Measurements from ENCODE around the gene RAB11FIP5. TPM values are rescaled to one million over a fixed set of nuclear protein-coding genes. Genes with fewer than 3 reads are reported as not detected.

RAB11FIP5 gene
- total RNA-seq, 1 donor from 2014 or later = 3.5 TPM

GRCh38 chr2:73078457-73079411 is 34.0 kb downstream of the RAB11FIP5 start:
- H3K9me3 Mint-ChIP-seq = no peaks in the 10 kb centered on the region
- intact Hi-C loops (cut with micrococcal nuclease) = no loop called here
- no peaks in the 10 kb centered on the region for H3K36me3 Mint-ChIP-seq (ENCODE audit: low read depth)
- ChIA-PET POLR2A (no interaction called here), CTCF (no interaction called here)
- no peak overlapping the region for H3K27ac Mint-ChIP-seq
- no peak for ATAC-seq (ENCODE audit: low read depth)
- no peak overlapping the region for H3K4me3 Mint-ChIP-seq
- no peaks in the 10 kb centered on the region for H3K4me1 Mint-ChIP-seq
- no peak for TF ChIP-seq CTCF (IDR thresholded peaks at IDR 0.05)
- peaks cover 3% of the 10 kb centered on the region for H3K27me3 Mint-ChIP-seq
- no peak for DNase-seq

- Mint-ChIP-seq H3K4me3 (no peak overlapping the region), H3K4me1 (no peaks in the 10 kb centered on the region), H3K27me3 (no peaks in the 10 kb centered on the region), H3K27ac (no peak overlapping the region), H3K9me3 (no peaks in the 10 kb centered on the region), H3K36me3 (ENCODE audit: low read depth) (no peaks in the 10 kb centered on the region)
- ChIA-PET CTCF (no interaction called here), POLR2A (no interaction called here)
- ATAC-seq (ENCODE audit: low read depth) = no peak
- intact Hi-C loops (cut with micrococcal nuclease) = no loop called here
- no peak for DNase-seq
- no peak for TF ChIP-seq CTCF (IDR thresholded peaks at IDR 0.05)
Measured at GRCh38 chr2:73077424-73077795, 35.3 kb downstream of the RAB11FIP5 start.

GRCh38 chr2:73076701-73077423 is 35.9 kb downstream of the RAB11FIP5 start:
- Mint-ChIP-seq H3K9me3 (no peaks in the 10 kb centered on the region), H3K4me1 (peaks cover 5% of the 10 kb centered on the region), H3K36me3 (ENCODE audit: low read depth) (no peaks in the 10 kb centered on the region), H3K4me3 (no peak overlapping the region), H3K27ac (no peak overlapping the region), H3K27me3 (no peaks in the 10 kb centered on the region)
- TF ChIP-seq CTCF (IDR thresholded peaks at IDR 0.05) = no peak
- intact Hi-C loops (cut with micrococcal nuclease) = no loop called here
- ChIA-PET CTCF (no interaction called here), POLR2A (no interaction called here)
- DNase-seq (no peak), ATAC-seq (ENCODE audit: low read depth) (no peak)

- Mint-ChIP-seq H3K4me3 (no peak overlapping the region), H3K36me3 (ENCODE audit: low read depth) (peaks cover 5% of the 10 kb centered on the region), H3K9me3 (no peaks in the 10 kb centered on the region), H3K4me1 (peaks cover 8% of the 10 kb centered on the region), H3K27me3 (no peaks in the 10 kb centered on the region), H3K27ac (no peak overlapping the region)
- intact Hi-C loops (cut with micrococcal nuclease) = no loop called here
- ChIA-PET CTCF (interaction anchor here (1.6 kb wide), 1 partner anchor 102 kb away, joined by 5 read pairs; no protein-coding TSS in a partner anchor), POLR2A (interaction anchor here (1.0 kb wide), 1 partner anchor 38 kb away, joined by 3 read pairs; no protein-coding TSS in a partner anchor)
- no peak for TF ChIP-seq CTCF (IDR thresholded peaks at IDR 0.05)
- ATAC-seq (ENCODE audit: low read depth) = no peak
- no peak for DNase-seq
Measured at GRCh38 chr2:73075477-73076373, 37.0 kb downstream of the RAB11FIP5 start.
